SW480 (cell line): ENCODE measurements around the gene UNC13B.
"Not testable (repeated sequence)": the region's sequence is repeated elsewhere in the genome, so short reads cannot be mapped to it uniquely, and the experiment has no call there.

Source experiments
- DNase-seq: peaks from one replicate; pipeline ENCODE4 v3.0.0-alpha.2; 2016; ENCODE audit warnings: low spot score

Gene UNC13B

GRCh38 chr9:35226651-35227050, 64.8 kb downstream of the UNC13B start:
- no peak for DNase-seq

- no peak for DNase-seq
Measured at GRCh38 chr9:35227284-35227683, 65.5 kb downstream of the UNC13B start.

- no peak for DNase-seq
Measured at GRCh38 chr9:35229066-35229778, 67.4 kb downstream of the UNC13B start.

GRCh38 chr9:35229779-35230143, 68.0 kb downstream of the UNC13B start:
- no peak for DNase-seq

GRCh38 chr9:35232867-35233544, 71.2 kb downstream of the UNC13B start:
- no peak for DNase-seq

GRCh38 chr9:35236692-35237091, 74.9 kb downstream of the UNC13B start:
- DNase-seq = no peak

GRCh38 chr9:35237311-35237710, 75.5 kb downstream of the UNC13B start:
- DNase-seq = no peak

GRCh38 chr9:35245945-35246344, 84.1 kb downstream of the UNC13B start:
- DNase-seq = not testable (repeated sequence)

GRCh38 chr9:35253075-35253474, 91.3 kb downstream of the UNC13B start:
- DNase-seq = no peak

GRCh38 chr9:35254237-35254636, 92.4 kb downstream of the UNC13B start:
- DNase-seq = no peak

GRCh38 chr9:35254984-35255857, 93.4 kb downstream of the UNC13B start:
- DNase-seq = no peak

- DNase-seq = no peak
Measured at GRCh38 chr9:35257986-35258659, 96.3 kb downstream of the UNC13B start.

GRCh38 chr9:35258660-35259474, 97.1 kb downstream of the UNC13B start:
- peak; percentile 75 for DNase-seq

GRCh38 chr9:35260186-35260585, 98.4 kb downstream of the UNC13B start:
- no peak for DNase-seq

GRCh38 chr9:35262064-35262463, 100.3 kb downstream of the UNC13B start:
- DNase-seq = no peak

GRCh38 chr9:35267710-35268109, 105.9 kb downstream of the UNC13B start:
- no peak for DNase-seq

- no peak for DNase-seq
Measured at GRCh38 chr9:35269919-35270318, 108.1 kb downstream of the UNC13B start.

GRCh38 chr9:35271637-35272036, 109.8 kb downstream of the UNC13B start:
- DNase-seq = no peak

- no peak for DNase-seq
Measured at GRCh38 chr9:35272989-35273388, 111.2 kb downstream of the UNC13B start.

- DNase-seq = no peak
Measured at GRCh38 chr9:35273591-35273990, 111.8 kb downstream of the UNC13B start.

- DNase-seq = no peak
Measured at GRCh38 chr9:35274993-35275392, 113.2 kb downstream of the UNC13B start.

- no peak for DNase-seq
Measured at GRCh38 chr9:35277171-35277520, 115.3 kb downstream of the UNC13B start.
